ENCODE measurements around the gene SPTBN1. TPM values are rescaled to one million over a fixed set of nuclear protein-coding genes. Genes with fewer than 3 reads are reported as not detected.
A peak's percentile ranks its signal among the peaks of the same experiment; 100 is the strongest.

The SPTBN1 gene
- total RNA-seq, 1 donor from 2014 or later, result 391 TPM

DNA sequence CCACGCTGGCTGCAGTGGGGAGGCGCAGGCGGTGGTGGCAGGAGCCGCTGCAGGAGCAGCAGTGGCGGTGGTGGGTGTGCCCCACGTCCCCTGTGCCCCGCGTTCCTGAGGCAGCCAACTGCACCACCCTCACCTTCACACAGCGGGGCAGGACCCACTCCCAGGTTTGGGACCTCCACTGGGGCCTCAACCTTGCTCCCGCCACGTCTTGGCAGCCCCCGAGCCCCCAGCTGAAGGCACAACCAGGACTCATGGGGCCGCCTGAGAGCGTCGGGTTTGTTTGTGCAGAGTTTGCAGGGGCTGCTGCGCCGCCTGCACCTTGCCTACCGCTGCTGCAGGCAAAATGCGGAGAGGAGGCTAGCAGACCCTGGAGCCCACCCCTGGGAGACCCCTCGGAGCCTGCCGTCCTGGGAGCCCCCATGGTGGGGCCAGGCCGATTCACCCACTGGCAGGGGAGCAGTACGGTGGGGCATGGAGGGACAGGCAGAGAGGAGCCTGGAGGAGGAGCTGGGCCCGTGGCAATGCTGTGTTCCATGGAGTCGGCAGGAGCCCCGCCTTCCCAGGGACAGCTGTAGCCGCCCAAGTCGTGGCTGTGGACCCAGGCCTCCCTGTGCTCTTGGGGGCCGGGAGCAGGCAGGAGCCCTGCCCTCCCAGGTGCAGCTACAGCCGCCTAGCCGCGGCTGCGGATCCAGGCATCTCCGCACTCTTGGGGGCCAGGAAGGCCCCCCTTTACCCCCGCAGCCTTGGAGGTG lies 252.6 kb downstream of the SPTBN1 start:
- intact Hi-C loops (cut with DNase I), result loop anchor here (5.0 kb wide), 1 partner anchor 601 kb away; no protein-coding TSS in a partner anchor
- DNase-seq, result peak; percentile 68
- peak; percentile 88 for ATAC-seq (ENCODE audit: poor library complexity)

DNA sequence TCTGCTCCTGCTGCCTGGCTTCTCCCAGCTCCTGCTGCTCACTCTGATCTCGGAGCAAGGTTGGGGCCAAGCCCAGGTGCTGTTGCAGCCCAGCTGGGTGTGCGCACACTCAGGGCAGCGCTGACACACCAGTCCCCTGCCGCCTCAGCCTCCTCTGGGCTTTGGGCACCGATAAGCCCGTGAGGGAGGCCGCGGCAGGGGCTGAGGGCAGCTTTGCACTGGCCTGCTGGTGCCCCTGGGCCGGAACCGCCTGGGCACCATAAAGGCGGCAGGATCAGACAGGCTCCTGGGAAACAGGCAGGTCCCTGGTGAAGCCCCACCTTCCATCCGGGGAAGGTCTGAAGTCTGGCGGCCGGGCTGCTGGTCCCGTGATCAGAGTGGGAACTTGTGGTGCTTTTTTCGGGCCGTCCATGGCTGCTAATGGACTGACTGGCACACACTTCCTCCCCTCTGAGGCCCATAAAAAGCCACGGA lies 253.2 kb downstream of the SPTBN1 start:
- DNase-seq (peak; percentile 51), ATAC-seq (ENCODE audit: poor library complexity) (peak; percentile 73)
- intact Hi-C loops (cut with DNase I), result loop anchor here (5.0 kb wide), 1 partner anchor 602 kb away; no protein-coding TSS in a partner anchor

DNA sequence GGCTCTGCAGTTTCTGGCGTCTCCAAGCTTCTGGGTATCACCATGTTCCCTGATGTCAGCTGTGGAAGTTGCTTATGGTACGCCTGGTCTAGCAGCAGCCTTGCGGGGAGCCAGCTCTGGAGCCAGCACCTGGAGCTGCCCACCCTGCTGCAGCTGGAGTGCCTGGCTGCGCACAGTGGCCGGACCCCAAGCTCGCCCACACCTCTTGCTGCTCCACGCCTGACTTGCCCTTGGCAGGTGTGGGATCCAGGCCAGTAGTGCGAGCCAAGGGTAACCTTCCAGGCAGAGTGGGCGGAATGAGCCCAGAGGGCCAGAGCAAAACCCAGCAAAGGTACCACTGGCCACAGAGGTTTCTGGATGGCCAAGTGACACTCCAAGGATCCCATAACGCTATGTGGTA lies 254.1 kb downstream of the SPTBN1 start:
- ATAC-seq (ENCODE audit: poor library complexity) (no peak), DNase-seq (no peak)
- intact Hi-C loops (cut with DNase I), result no loop called here

DNA sequence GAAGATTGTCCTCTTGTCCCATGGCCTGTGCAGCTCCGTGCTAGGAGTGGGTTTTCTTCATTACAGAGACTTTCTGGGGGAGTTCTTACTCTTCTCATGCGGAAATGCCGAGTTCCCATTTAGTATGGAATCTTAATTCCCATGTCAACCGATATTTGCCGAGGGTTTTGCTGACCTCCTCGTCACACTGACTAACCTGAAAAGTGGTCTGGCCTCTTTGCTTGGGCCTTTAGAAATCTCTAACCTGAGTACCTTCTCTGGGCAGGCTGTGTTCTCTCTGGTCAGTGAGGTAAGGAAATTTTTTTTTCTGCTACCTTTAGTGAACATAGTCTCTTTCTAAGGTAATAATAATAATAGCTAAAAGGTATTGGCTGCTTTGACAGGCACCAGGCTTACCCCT lies 256.4 kb downstream of the SPTBN1 start:
- intact Hi-C loops (cut with DNase I), result no loop called here
- DNase-seq (no peak), ATAC-seq (ENCODE audit: poor library complexity) (no peak)

DNA sequence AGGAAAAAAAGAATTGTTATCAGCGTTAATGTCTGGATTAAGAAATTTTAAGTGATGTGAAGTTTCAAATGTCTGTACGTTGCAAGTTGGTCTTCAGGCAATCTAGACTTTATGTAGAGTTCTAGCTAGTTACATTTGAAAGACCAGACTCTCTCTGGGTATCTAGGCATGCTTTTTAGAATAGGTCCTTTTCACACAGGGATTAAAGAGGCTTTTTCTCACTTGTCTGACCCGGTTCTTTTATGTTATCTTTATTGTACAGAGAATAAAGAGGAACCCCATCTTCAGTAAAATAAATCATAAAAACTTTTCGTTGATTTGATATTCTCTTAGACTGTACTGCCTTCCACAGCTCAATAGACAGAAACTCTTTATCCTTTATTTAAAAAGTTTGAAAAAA lies 258.9 kb downstream of the SPTBN1 start:
- no peak for ATAC-seq (ENCODE audit: poor library complexity)
- intact Hi-C loops (cut with DNase I), result no loop called here

DNA sequence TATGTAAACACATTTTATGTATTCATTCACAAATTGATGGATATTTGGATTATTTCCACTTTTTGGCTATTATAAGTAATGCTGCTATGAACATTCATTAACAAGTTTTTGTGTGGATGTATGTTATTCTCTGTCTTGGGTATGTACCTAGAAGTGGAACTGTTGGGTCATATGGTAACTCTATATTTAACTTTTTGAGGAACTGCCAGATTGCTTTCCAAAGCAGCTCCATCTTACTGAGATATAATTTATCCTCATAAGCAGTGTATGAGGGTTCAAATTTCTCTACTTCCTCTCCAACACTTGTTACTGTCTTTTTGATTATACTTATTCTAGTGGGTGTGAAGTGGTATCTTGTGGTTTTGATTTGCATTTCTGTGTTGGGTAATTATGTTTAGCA lies 260.2 kb downstream of the SPTBN1 start:
- no peak for DNase-seq
- peak; percentile 72 for ATAC-seq (ENCODE audit: poor library complexity)
- intact Hi-C loops (cut with DNase I), result no loop called here

More for the DNA sequence above, 258.9 kb downstream of the SPTBN1 start:
- no peak for DNase-seq

DNA sequence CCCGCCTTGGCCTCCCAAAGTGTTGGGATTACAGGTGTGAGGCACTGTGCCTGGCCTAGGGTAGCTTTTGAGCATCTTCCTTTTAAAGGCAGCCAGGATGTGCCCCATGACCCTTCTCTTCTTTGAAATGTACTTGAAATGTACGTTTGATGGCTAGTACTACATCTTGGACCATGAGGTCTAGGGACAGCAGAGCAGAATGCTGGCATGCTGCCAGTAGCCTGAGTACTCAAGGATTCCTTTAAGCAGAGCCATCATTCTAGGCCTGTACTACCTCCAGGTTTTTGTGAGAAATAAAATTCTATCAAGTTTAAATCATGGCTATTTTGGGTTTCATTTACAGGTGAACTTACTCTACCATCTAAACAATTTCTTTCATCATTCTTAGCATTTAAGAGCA lies 264.4 kb downstream of the SPTBN1 start:
- ATAC-seq (ENCODE audit: poor library complexity), result no peak
- intact Hi-C loops (cut with DNase I), result no loop called here
- no peak for DNase-seq

Other genes starting within 250 kb of the SPTBN1 start
- gene TSPYL6, start 200.1 kb upstream of the SPTBN1 start, total RNA-seq, result not detected